Sigmoid colon (tissue), 7 donors: ENCODE data around the gene RALGAPB. TPM values are rescaled to one million over a fixed set of nuclear protein-coding genes. Genes with fewer than 3 reads are reported as not detected.

Experiments
- DNase-seq: peaks from one replicate; pipeline ENCODE4 v3.0.0-alpha.2; 2019
- H3K27ac ChIP-seq, 4 donors: fragments of 200-600 bp; sonication (generic); one replicate each; pipeline ENCODE4 v1.5.1; 2016 to 2019; ENCODE audit warnings: mild to moderate bottlenecking in 1 of 4
- H3K27me3 ChIP-seq, 3 donors: fragments of 200-600 bp; sonication (generic); one replicate each; pipeline ENCODE4 v1.5.1; 2019; ENCODE audit warnings: mild to moderate bottlenecking in 1 of 3
- H3K36me3 ChIP-seq, 4 donors: fragments of 200-600 bp; sonication (generic); one replicate each; pipeline ENCODE4 v1.5.1; 2016 to 2019
- H3K4me1 ChIP-seq, 4 donors: fragments of 200-600 bp; sonication (generic); one replicate each; pipeline ENCODE4 v1.5.1; 2017 to 2019
- H3K4me3 ChIP-seq, 4 donors: fragments of 200-600 bp; sonication (generic); one replicate each; pipeline ENCODE4 v1.5.1; 2017 to 2019; ENCODE audit warnings: mild to moderate bottlenecking in 2 of 4, moderate library complexity in 1 of 4
- H3K9me3 ChIP-seq, 4 donors: fragments of 200-600 bp in 3 of 4; sonication (generic) in 3 of 4; one replicate each; pipeline versions ENCODE4 v1.5.1 to v1.6.1; 2013 to 2019
- EP300 ChIP-seq, 4 donors: sonication (generic); formaldehyde crosslinking; IDR thresholded peaks; one replicate each; pipeline ENCODE4 v1.6.1; 2017; ENCODE audit warnings: antibody characterized with exemption in 4 of 4
- POLR2A ChIP-seq, 2 donors: fragments of 450-650 bp; IDR thresholded peaks; one replicate each; pipeline ENCODE4 v1.6.1; 2016; ENCODE audit warnings: antibody characterized with exemption in 2 of 2, mild to moderate bottlenecking in 2 of 2, moderate library complexity in 2 of 2
- POLR2AphosphoS5 ChIP-seq, 4 donors: sonication (generic); formaldehyde crosslinking; IDR thresholded peaks; one replicate each; pipeline ENCODE4 v1.6.1; 2017; ENCODE audit warnings: antibody characterized with exemption in 4 of 4
- WGBS, 2 donors: extraction: QIAGEN DNeasy Blood & Tissue Kit; methylation state at CpG; one replicate each; pipeline ENCODE4 v1.1.7; 2013; 5-methylcytosine and 5-hydroxymethylcytosine counted together
- intact Hi-C: fragments of 100-400 bp; cut with DNase I; formaldehyde crosslinking; loops from one replicate; pipeline ENCODE4 v1.15.1; 2023
- polyA plus RNA-seq, 3 donors: library from polyadenylated mRNA; stranded (reverse); fragments of 200-250 nt; gene quantifications; one replicate each; pipeline ENCODE4 v1.2.3, GENCODE V29; 2013
- total RNA-seq, 4 donors: library from RNA; depleted of rRNA; stranded (reverse); fragments of >200 nt; gene quantifications; one replicate each; pipeline ENCODE4 v1.1.0, GENCODE V29; 2016
- TF ChIP-seq, protein P1 (sequence below), 4 experiments: fragments of 450-650 bp in 3 of 4; fragments of 200-600 bp in 1 of 4; IDR thresholded peaks; one replicate each; pipeline ENCODE4 v1.5.1; 2016 to 2019; ENCODE audit warnings: antibody characterized with exemption in 4 of 4, mild to moderate bottlenecking in 3 of 4, moderate library complexity in 2 of 4
- donor health status: healthy with polysubstance abuse.
- donor health status: Bipolar disorder and iron deficiency.
- donor health status: healthy.

The RALGAPB gene
- total and polyA plus RNA-seq, 7 donors, result 7.2 to 37.9 (median 29.3) TPM

DNA sequence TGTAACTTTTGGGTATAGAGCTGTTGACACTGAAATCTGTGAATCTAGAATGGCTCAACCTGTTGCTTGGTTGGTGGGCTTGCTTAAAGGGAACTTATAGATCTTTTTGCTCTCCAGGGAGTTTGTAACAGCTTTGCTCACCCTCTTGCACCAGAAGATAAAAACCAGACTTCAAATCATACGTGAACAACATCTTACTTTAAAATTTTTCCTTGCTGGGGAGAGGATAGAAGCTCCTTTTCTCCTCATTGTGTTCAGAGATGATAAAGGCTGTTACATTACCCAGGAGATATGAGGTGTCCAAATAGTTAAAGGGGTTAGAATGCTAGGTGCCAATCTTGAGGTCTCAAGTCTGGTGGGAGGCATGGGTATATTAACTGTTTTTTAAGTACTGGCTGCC, 46.8 kb downstream of the RALGAPB start:
- WGBS, 2 donors, result 89 to 91% methylated on average over 1 of the region's 1 CpG
- Histone ChIP-seq H3K4me3 (no peak overlapping the region), H3K36me3 (peaks cover 0 to 72% (median 17%) of the 10 kb centered on the region in 4 donors), H3K27me3 (no peaks in the 10 kb centered on the region), H3K9me3 (no peaks in the 10 kb centered on the region), H3K4me1 (peaks cover 0 to 17% (median 10%) of the 10 kb centered on the region in 4 donors), H3K27ac (no peak overlapping the region)
- DNase-seq, result no peak
- intact Hi-C loops, result no loop called here
- no peak for TF ChIP-seq EP300 (IDR thresholded peaks at IDR 0.05)
- TF ChIP-seq, protein P1, sequence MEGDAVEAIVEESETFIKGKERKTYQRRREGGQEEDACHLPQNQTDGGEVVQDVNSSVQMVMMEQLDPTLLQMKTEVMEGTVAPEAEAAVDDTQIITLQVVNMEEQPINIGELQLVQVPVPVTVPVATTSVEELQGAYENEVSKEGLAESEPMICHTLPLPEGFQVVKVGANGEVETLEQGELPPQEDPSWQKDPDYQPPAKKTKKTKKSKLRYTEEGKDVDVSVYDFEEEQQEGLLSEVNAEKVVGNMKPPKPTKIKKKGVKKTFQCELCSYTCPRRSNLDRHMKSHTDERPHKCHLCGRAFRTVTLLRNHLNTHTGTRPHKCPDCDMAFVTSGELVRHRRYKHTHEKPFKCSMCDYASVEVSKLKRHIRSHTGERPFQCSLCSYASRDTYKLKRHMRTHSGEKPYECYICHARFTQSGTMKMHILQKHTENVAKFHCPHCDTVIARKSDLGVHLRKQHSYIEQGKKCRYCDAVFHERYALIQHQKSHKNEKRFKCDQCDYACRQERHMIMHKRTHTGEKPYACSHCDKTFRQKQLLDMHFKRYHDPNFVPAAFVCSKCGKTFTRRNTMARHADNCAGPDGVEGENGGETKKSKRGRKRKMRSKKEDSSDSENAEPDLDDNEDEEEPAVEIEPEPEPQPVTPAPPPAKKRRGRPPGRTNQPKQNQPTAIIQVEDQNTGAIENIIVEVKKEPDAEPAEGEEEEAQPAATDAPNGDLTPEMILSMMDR (IDR thresholded peaks at IDR 0.05), result no peak
- no peak for TF ChIP-seq POLR2A (IDR thresholded peaks at IDR 0.05)
- TF ChIP-seq POLR2AphosphoS5 (IDR thresholded peaks at IDR 0.05), result no peak

GRCh38 chr20:38520261-38520660, 47.6 kb downstream of the RALGAPB start:
- Histone ChIP-seq H3K27me3 (no peaks in the 10 kb centered on the region), H3K9me3 (no peaks in the 10 kb centered on the region), H3K36me3 (peaks cover 0 to 80% (median 19%) of the 10 kb centered on the region in 4 donors), H3K4me3 (no peak overlapping the region), H3K4me1 (peaks cover 0 to 9% (median 4%) of the 10 kb centered on the region in 4 donors), H3K27ac (no peak overlapping the region)
- intact Hi-C loops, result no loop called here
- no peak for TF ChIP-seq POLR2A (IDR thresholded peaks at IDR 0.05)
- TF ChIP-seq POLR2AphosphoS5 (IDR thresholded peaks at IDR 0.05), result no peak
- no peak for TF ChIP-seq EP300 (IDR thresholded peaks at IDR 0.05)
- TF ChIP-seq, protein P1 (IDR thresholded peaks at IDR 0.05), result no peak
- no peak for DNase-seq

DNA sequence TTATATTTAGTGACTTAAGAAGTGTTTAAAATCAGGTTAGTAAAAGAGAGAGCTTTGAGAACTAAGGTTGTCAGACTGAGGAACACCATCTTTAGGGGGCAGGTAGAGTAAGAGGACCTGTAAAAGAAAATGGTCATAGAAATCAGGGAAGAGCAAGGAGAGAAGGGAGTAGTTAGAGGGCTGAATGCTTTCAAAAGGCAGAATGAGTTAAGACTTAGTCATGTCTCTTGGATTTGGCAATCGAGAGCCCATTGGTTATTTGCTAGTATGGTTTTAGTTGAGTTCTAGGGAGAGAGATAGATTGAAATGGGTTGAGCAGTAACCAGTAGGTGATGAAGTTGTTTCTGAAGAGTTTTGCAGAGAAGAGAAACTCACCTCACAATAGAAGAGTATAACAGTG, 51.1 kb downstream of the RALGAPB start:
- 99% methylated on average over 1 of the region's 1 CpG for WGBS, 2 donors

GRCh38 chr20:38528167-38528566, 55.5 kb downstream of the RALGAPB start:
- 96 to 97% methylated on average over 3 of the region's 3 CpGs for WGBS, 2 donors
- Histone ChIP-seq H3K4me3 (no peak overlapping the region), H3K9me3 (no peaks in the 10 kb centered on the region), H3K27ac (no peak overlapping the region), H3K36me3 (peaks cover 2 to 96% (median 33%) of the 10 kb centered on the region in 4 donors), H3K4me1 (no peaks in the 10 kb centered on the region), H3K27me3 (no peaks in the 10 kb centered on the region)
- intact Hi-C loops, result no loop called here
- DNase-seq, result no peak
- TF ChIP-seq, protein P1 (IDR thresholded peaks at IDR 0.05), result no peak
- TF ChIP-seq POLR2A (IDR thresholded peaks at IDR 0.05), result no peak
- no peak for TF ChIP-seq POLR2AphosphoS5 (IDR thresholded peaks at IDR 0.05)
- TF ChIP-seq EP300 (IDR thresholded peaks at IDR 0.05), result no peak

More for the DNA sequence above, 51.1 kb downstream of the RALGAPB start:
- intact Hi-C loops, result no loop called here
- Histone ChIP-seq H3K4me1 (no peaks in the 10 kb centered on the region), H3K27ac (no peak overlapping the region), H3K27me3 (no peaks in the 10 kb centered on the region), H3K9me3 (no peaks in the 10 kb centered on the region), H3K4me3 (no peak overlapping the region), H3K36me3 (peaks cover 0 to 86% (median 21%) of the 10 kb centered on the region in 4 donors)
- DNase-seq, result no peak
- no peak for TF ChIP-seq POLR2A (IDR thresholded peaks at IDR 0.05)
- no peak for TF ChIP-seq EP300 (IDR thresholded peaks at IDR 0.05)
- TF ChIP-seq, protein P1 (IDR thresholded peaks at IDR 0.05), result no peak
- TF ChIP-seq POLR2AphosphoS5 (IDR thresholded peaks at IDR 0.05), result no peak

DNA sequence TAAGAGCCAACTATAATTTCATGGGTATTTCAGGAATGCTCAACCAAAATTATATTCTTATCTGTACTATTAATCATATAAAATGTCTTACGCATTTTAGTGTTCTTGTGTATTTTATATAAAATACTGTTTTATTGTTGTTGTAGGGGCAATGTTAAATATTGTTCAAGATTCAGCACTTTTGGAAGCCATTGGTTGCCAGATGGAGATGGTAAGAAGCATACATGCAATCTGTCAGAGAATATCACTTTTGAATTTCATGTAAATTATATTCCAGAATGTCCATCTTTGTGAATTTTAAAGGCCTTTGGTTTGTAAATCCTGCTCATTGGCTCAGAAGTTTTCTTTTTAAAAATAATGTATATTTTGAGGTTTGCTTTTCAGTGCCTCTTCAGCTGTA, 58.4 kb downstream of the RALGAPB start:
- intact Hi-C loops, result no loop called here
- Histone ChIP-seq H3K36me3 (peaks cover 6 to 97% (median 40%) of the 10 kb centered on the region in 4 donors), H3K27ac (no peak overlapping the region), H3K4me3 (no peak overlapping the region), H3K9me3 (no peaks in the 10 kb centered on the region), H3K27me3 (no peaks in the 10 kb centered on the region), H3K4me1 (no peaks in the 10 kb centered on the region)
- no peak for DNase-seq
- TF ChIP-seq EP300 (IDR thresholded peaks at IDR 0.05), result no peak
- 97 to 99% methylated on average over 1 of the region's 1 CpG for WGBS, 2 donors
